GM19351 (cell line): ENCODE data around the gene SCN9A.
"Not testable (repeated sequence)": the region's sequence is repeated elsewhere in the genome, so short reads cannot be mapped to it uniquely, and the experiment has no call there.

ENCODE experiments used
- ATAC-seq: cut with Tn5 transposase; IDR thresholded peaks from one replicate; pipeline ENCODE4 v1.9.1; 2021; ENCODE audit warnings: mild to moderate bottlenecking, moderate library complexity; ENCODE audit not compliant: unreplicated experiment

The SCN9A gene

DNA sequence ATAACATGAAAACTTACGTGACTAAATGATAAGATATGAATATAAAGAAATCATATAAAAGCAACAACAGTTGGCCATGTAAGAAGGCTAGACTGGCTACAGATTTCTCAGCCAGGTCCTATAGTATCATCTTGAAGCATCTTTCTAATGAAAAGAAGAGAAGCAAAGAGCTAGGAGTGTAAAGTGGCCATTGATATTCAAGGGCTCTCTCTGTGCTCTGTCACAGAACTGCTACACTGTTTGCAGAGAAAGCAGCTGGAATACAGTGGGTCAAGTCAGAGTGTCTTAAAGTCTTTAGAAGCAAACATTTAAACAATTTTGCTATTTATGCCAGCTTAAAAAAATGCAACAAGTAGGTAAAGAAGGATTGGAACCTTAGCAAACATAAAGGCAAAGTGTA is 118.8 kb downstream of the SCN9A start:
- ATAC-seq: no peak

- no peak for ATAC-seq
These were observed 126.4 kb downstream of the SCN9A start for GRCh38 chr2:166249318-166249717.

GRCh38 chr2:166246901-166247300 is 128.8 kb downstream of the SCN9A start:
- ATAC-seq: no peak

GRCh38 chr2:166242309-166242708 is 133.4 kb downstream of the SCN9A start:
- ATAC-seq: no peak

DNA sequence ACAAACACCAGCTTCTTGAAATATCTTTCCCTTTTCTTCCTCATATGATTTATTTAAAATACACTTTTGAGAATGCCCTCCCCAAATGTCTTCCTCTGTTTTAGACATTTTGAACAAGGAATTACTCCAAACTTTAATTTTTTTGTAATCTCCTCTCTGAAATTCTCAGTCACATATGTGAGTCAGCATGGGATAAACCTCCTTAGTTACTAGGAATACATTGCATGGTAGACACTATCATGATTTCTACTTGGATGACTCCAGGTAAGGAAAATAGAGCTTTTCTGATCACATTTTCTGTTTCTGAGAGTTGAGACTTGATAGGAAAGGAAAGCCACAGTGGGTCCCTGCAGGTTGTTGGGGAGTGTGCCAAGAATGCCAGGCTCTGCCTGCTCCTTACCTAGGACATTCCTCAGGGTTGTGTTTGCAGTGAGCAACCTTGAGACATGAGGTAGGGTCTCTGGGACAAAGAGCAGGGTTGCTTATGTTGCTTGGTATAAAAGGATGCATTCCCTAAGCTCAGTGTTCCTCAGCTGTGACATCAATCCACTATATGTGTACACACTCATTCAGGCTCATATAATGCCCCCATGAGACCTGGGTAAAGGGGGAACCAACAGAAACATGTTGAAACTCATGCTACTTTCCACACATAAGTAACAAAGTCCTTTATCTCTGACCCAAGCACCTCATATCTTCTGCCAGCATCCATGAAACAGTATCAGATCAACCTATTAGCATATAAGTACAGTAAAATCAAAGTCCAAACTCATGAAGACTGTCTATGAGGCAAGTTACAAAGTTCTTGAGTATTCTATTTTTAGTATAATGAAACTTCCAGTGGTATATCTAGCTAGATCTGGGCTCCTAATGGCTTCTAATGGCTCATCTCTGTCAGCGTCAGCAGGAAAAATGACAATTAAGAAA is 135.1 kb downstream of the SCN9A start:
- no peak for ATAC-seq

DNA sequence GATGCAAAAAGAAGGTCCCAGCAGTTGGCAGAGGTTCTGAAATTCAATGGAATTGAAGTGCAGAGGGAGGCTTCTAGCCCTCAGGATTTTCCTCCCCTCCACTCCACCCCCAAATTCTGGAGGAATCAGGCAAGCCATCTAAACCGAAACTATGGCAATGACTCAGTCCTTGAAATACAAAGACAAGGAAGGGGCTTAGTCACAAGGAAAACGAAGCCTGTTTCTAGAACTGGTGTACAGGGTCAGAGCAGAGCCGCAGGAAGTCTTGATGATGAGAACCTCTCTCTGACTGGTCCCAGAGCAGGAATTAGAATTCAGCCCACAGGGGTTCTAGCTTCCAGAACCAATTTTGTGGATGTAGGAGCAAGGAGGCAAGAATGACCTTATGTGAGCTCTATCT is 136.2 kb downstream of the SCN9A start:
- ATAC-seq: no peak

DNA sequence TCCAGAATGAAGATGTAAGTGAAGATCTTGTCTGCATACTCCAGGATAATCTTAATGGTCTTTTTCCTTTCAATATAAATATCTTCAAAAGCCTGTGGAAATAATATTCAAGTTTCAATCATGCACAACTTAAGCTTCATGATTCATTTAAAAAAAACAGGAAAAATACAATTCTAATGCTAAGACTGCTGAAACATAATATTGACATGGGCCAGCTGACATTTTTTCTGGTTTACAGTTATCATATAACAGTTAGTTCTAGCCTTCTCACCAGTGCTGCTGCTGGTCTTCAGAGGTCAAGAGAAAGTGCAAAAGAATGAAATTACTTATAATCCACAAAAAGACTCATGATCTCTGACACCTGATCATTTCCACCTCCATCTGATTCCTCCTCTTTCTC is 137.6 kb downstream of the SCN9A start:
- ATAC-seq: no peak

- ATAC-seq: no peak
These were observed 141.5 kb downstream of the SCN9A start for GRCh38 chr2:166234112-166234846.

GRCh38 chr2:166233244-166233643 is 142.5 kb downstream of the SCN9A start:
- no peak for ATAC-seq

- no peak for ATAC-seq
These were observed 145.0 kb downstream of the SCN9A start for GRCh38 chr2:166230724-166231070.

- no peak for ATAC-seq
These were observed 145.6 kb downstream of the SCN9A start for GRCh38 chr2:166230024-166230723.

GRCh38 chr2:166229678-166230023 is 146.1 kb downstream of the SCN9A start:
- no peak for ATAC-seq

DNA sequence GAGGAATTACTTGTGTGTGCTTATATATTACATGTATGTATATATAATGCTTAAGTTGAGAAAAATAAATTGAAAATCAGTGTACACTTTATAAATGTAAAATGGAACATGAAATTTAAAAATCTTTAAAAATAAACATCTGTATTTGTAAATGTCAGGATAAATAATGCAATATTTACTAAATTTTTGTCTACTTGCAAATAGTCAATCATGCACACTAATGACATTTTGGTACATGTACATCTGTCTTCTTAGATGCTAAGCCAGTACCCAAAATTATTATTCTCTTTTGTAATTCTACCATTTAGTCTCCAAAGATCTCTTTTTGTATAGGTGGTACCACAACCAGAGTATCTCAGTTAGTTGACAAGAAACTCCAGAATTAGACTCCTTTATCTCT is 151.5 kb downstream of the SCN9A start:
- ATAC-seq: no peak

GRCh38 chr2:166223298-166223697 is 152.4 kb downstream of the SCN9A start:
- ATAC-seq: no peak

- ATAC-seq: no peak
These were observed 164.7 kb downstream of the SCN9A start for GRCh38 chr2:166211079-166211478.

DNA sequence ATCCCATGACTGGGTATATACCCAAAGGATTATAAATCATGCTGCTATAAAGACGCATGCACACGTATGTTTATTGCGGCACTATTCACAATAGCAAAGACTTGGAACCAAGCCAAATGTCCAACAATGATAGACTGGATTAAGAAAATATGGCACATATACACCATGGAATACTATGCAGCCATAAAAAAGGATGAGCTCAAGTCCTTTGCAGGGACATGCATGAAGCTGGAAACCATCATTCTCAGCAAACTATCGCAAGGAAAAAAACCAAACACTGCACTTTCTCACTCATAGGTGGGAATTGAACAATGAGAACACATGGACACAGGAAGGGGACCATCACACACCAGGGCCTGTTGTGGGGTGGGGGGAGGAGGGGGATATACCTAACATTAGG is 165.8 kb downstream of the SCN9A start:
- ATAC-seq: not testable (repeated sequence)

DNA sequence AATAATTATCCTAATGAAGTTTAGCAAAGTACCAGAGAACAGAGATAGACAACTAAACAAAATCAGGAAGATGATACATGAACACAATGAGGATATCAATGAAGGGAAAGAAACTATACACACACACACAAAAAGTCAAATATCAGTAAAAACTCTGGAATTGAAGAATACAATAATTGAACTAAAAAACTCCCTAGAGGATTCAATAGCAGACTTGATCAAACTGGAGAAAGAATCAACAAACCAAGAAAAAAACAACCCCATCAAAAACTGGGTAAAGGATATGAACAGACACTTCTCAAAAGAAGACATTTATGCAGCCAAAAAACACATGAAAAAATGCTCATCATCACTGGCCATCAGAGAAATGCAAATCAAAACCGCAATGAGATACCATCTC is 166.4 kb downstream of the SCN9A start:
- not testable (repeated sequence) for ATAC-seq

- not testable (repeated sequence) for ATAC-seq
These were observed 169.6 kb downstream of the SCN9A start for GRCh38 chr2:166206153-166206552.

DNA sequence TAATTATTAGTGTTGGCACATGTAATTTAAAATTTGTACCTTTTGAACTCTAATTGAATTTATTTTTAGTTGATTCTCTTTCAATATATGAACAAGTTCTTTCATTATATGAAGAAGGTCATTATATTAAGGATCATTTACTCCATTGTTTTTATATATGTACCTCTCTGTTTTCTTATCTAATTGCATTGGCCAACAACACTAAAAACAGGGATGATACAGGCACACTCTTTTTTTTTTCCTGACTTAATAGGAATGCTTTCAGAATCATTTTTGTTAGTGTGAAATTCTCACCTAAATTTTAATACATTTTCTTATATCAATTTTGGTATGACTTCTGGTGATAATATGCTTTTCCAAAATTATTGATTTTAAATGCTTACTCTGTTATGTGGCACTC is 173.0 kb downstream of the SCN9A start:
- no peak for ATAC-seq

GRCh38 chr2:166197446-166197845 is 178.3 kb downstream of the SCN9A start:
- no peak for ATAC-seq

GRCh38 chr2:166193407-166193806 is 182.3 kb downstream of the SCN9A start:
- no peak for ATAC-seq

DNA sequence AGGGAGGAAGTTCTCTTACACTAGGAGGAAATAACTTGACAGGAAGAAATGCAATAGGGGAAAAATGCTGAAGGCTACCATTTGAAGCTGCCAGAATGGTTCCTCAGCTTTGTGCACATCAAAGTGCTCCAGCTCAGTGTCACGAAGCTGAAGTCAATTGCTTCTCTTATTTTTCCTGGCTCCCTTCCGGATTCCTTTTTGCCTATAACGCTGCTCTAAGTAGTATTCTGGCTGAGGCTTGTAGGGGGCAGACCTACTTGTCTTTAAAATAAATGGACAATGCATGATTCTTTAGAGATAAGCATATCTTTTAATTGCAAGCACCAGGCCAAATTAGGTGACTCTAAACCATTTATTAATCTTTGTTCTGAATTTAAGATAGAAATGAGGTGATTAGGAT is 187.7 kb downstream of the SCN9A start:
- ATAC-seq: no peak
